Measurements from ENCODE around the gene CD68.

CD68 gene

DNA sequence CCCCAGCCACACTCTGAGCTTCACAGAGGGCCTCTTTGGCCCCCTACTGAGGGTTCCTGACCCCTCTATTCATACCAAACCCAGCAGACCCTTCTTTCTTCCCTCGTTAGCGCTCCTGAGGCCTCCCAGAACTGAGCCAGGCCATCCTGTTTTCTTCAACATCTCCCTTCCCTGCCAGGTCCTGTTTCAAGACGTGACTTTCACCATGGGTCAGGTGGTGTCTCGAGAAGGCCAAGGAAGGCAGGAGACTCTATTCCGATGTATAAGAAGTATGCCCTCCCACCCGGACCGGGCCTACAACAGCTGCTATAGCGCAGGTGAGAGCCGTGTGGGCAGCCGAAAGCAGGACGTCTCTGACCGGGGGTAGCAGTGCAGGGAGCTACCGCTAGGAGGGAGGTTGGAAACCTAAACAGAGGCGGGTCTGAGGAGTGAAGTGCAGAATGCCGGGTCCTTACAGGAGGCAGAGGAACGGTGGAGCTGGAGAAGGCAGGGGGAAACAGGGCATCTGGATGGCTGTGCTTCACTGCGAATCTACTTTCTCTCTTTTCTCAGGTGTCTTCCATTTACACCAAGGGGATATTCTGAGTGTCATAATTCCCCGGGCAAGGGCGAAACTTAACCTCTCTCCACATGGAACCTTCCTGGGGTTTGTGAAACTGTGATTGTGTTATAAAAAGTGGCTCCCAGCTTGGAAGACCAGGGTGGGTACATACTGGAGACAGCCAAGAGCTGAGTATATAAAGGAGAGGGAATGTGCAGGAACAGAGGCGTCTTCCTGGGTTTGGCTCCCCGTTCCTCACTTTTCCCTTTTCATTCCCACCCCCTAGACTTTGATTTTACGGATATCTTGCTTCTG, 19.0 kb upstream of the CD68 start:
- peak; percentile 80 for DNase-seq

DNA sequence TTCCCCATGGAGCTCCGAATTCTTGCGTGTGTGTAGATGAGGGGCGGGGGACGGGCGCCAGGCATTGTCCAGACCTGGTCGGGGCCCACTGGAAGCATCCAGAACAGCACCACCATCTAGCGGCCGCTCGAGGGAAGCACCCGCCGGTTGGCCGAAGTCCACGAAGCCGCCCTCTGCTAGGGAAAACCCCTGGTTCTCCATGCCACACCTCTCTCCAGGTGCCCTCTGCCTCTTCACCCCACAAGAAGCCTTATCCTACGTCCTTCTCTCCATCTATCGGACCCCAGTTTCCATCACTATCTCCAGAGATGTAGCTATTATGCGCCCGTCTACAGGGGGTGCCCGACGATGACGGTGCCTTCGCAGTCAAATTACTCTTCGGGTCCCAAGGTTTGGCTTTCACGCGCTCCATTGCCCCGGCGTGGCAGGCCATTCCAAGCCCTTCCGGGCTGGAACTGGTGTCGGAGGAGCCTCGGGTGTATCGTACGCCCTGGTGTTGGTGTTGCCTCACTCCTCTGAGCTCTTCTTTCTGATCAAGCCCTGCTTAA, 18.3 kb upstream of the CD68 start:
- peak; percentile 93 for DNase-seq

DNA sequence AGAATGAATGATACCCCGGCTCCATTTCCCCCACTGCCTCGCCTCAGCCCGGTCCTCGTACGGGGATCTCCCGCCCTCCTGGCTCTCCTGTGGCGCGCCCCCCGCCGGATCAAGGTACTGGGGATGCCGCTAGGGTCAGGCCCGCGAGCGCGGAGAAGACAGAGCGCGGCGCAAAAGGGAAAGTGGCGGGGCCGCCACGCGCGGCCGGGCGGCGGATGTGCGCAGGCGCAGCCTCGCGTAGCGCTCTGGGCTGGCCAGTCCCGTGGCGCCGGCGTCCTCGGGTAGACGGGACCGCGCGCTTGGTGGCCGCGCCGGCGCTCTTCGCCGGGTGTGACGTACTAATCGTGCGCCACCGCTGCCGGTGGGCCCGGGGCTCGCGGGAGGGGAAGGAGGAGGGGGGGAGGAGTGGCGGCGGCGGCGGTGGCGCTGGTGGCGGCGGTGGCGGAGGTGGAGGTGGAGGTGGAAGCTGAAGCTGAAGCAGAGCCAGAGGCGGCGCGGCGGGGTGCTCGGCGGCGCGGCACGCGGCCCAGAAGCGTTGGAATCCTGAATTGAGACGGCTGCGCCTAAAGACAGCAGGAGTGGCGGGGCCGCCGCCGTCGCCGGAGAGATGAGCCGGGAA, 17.7 kb upstream of the CD68 start, which contains the start of gene SENP3:
Gene SENP3, plus strand, starts transcription at position 331 of the 619 bp plus-strand sequence. CDS start 1,158 bp downstream, outside the sequence.
- peak; percentile 94 for DNase-seq

DNA sequence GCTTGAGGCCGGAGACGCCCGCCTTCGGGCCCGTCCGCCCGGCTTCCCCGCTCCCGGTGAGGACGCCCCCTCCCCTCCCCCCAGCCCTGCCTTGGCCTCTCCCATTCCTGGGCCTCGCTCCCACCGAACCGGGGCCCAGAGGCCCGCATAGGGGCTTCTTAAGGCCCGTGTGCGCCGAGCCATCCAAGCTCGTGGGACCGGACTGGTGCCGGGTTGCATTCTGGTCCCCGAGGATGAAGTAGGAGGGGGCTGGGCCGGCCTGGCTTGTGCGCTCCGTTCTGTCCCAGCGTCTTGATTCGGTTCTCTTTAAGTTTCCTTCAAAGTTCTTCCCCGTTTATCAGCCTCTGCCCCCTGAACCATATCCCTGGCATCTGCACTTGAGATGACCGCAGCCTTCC, 17.2 kb upstream of the CD68 start:
- no peak for DNase-seq

DNA sequence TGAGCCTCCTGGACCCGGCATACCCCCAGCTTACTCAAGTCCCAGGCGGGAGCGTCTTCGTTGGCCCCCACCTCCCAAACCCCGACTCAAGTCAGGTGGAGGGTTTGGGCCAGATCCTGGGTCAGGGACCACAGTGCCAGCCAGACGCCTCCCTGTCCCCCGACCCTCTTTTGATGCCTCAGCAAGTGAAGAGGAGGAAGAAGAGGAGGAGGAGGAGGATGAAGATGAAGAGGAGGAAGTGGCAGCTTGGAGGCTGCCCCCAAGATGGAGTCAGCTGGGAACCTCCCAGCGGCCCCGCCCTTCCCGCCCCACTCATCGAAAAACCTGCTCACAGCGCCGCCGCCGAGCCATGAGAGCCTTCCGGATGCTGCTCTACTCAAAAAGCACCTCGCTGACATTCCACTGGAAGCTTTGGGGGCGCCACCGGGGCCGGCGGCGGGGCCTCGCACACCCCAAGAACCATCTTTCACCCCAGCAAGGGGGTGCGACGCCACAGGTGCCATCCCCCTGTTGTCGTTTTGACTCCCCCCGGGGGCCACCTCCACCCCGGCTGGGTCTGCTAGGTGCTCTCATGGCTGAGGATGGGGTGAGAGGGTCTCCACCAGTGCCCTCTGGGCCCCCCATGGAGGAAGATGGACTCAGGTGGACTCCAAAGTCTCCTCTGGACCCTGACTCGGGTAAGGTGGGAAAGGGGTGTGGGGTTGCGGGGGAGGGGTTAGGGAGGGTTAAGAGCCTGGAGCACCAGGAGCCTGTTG, 16.1 kb upstream of the CD68 start:
- no peak for DNase-seq

DNA sequence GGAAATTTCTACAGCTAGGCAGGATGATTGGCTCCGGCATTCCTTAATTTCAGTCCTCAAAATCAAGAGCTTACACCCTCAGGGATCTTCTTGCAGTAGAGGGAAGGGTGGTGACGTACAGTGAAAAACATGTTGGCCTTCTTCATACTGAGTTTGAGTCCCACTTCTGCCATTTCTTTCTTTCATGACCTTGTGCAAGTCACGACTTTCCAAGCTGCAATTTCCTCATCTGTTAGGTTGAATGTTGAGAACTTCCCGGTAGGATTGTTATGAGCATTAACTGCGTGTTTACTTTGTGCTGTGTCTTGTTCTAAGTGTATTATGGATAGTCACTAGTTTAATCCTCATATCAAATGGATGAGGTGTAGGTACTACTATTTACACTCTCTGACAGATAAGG, 9.9 kb upstream of the CD68 start:
- no peak for DNase-seq

DNA sequence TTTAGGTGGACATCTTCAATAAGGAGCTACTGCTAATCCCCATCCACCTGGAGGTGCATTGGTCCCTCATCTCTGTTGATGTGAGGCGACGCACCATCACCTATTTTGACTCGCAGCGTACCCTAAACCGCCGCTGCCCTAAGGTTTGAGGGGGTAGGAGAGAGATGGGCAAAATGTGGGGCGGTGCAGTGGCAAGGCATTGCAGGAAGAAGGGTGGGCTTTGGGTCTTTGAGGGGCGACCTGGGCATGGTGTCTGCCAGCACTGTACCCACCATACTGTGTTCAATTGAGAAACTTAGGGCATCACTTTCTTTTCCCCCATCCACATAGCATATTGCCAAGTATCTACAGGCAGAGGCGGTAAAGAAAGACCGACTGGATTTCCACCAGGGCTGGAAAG, 9.1 kb upstream of the CD68 start:
- no peak for DNase-seq

DNA sequence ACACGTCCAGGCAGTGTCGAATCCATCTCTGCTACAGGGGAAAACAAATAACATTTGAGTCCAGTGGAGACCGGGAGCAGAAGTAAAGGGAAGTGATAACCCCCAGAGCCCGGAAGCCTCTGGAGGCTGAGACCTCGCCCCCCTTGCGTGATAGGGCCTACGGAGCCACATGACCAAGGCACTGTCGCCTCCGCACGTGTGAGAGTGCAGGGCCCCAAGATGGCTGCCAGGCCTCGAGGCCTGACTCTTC, 7.2 kb upstream of the CD68 start:
- no peak for DNase-seq

DNA sequence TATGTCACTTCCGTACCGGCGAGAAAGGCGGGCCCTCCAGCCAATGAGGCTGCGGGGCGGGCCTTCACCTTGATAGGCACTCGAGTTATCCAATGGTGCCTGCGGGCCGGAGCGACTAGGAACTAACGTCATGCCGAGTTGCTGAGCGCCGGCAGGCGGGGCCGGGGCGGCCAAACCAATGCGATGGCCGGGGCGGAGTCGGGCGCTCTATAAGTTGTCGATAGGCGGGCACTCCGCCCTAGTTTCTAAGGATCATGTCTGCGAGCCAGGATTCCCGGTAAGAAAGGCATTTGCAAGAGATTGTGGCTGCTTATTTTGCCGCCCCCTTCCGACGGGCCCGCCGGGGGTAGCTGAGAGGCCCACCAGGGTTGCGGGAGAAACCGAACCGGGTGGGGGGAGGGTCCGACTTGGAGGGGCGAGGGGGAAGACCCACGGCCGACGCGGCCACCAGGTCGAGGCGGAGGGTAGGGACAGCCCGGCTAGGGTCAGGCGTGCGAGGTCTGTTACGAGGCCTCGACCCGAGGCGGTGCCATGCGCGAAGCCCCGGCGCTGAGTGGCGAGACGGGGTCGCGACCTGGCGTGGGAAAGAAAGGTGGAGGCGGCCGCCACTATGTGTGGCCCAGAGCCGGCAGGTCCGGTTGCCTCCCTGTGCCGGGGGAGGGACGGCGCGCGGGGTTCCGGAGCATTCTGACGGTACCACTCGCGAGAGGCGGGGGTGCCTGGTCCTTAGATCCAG, 6.7 kb upstream of the CD68 start:
- DNase-seq: peak; percentile 100

DNA sequence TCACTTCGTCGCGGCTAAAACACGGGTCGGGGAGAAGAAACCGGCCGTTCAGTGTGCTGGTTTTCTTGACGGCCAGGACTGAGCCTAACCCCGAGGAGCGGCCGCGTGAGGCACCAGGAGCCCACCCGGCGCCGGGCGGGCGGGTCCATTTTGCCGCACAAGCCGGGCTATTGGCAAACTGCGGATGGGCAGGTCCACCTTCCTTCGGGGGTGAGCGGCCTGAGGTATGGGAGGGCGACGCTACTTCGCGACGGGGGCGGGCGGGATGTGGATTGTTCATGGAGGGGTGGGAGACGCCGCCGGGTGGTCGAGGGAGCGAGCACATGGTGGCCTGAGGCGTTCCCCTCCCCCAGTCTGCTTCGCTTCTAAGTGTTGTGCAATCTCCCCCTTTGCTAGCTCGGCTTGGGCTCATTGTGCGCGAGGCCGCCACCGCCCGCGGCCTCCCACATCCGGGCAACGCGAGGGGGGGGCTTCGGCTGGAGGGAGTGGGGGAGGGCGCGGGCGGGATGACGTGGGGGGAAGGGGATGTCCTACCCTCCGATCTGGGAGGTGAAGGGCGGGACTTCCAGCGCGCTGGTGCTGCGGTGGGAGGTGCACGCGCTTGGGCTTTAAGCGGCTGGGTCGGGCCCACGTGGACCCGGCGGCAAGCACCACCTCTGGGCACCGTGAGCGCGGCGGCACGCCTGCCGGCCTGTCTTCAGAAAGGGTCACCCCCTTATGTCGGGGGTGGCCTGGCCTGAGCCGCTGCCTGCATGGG, 5.9 kb upstream of the CD68 start:
- peak; percentile 94 for DNase-seq

DNA sequence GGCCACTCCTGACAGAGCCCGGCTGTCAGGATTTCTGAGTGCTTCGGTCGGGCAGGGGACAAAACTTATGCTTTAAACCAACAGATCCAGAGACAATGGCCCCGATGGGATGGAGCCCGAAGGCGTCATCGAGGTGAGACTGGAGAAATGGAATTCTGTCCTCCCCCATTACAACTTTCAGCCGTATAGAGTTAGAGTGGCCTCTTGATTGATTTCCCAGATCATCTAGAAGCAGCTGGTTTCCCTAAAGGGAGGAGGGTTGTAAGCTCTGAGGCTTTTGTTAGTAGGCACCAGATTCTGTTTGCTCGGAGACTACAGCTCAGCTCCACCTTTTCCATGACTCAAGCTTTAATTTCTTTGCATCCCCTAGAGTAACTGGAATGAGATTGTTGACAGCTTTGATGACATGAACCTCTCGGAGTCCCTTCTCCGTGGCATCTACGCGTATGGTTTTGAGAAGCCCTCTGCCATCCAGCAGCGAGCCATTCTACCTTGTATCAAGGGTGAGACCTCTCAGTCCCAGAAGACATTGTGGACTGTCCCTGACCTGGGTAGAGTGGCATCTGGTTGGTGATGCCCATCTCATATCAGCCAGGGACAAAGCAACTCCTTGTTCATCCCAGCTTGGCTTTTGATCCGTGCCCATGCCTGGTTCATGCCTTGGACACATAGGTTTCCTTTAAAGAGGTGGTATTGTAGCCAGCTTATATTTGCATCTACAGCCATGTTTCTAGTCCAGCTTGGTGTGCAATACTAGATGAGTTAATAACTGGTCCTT, 5.1 kb upstream of the CD68 start:
- DNase-seq: no peak

DNA sequence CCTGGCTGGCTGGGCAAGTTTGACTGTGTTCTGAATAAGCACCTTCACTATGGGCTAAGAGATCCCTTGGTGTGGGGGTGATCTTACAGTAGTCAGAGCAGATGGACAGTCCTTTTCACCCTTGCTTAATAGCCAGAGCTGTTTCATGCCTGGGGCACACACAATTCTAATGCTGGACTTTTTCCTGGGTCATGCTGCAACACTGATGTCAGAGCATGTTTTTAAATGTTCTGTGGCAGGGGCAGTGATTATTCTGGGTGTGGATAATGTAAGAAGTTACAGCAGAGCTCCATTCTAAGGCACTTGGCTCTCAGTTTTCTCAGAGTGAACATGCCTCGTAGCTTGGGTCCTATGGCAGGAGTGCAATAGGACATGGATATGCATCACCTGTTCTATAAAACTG, 4.0 kb upstream of the CD68 start:
- DNase-seq: no peak

DNA sequence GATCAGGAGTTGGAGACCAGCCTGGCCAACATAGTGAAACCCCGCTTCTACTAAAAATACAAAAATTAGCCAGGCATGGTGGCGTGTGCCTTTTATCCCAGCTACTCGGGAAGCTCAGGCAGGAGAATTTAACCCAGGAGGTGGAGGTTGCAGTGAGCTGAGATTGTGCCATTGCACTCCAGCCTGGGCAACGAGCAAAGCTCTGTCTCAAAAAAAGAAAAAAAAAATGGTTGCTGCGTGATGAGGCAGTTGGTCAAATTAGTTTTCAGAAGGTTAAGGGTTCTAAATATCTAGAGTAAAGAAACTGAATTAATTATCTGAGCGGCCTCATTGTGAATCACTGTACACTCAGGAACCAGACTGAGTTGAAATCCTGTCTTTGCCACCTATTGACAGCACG, 3.5 kb upstream of the CD68 start:
- DNase-seq: no peak

DNA sequence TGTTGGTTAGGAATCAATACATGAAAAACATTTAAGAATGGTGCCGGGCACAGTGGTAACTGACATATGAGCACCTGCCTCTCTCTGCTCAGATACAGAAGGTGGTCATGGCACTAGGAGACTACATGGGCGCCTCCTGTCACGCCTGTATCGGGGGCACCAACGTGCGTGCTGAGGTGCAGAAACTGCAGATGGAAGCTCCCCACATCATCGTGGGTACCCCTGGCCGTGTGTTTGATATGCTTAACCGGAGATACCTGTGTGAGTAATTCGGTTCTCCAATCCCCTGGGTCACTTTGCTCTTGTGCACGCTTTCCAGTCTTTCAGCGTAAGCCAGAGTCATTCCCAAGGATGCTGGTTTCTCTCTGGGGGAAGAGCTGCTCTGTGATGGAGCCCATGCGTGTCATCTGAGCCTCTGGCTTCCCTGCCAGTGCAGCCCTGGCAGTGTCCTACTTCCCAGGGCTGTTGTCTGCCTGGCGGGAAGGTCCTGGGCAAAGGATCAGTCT, 3.0 kb upstream of the CD68 start:
- DNase-seq: no peak

DNA sequence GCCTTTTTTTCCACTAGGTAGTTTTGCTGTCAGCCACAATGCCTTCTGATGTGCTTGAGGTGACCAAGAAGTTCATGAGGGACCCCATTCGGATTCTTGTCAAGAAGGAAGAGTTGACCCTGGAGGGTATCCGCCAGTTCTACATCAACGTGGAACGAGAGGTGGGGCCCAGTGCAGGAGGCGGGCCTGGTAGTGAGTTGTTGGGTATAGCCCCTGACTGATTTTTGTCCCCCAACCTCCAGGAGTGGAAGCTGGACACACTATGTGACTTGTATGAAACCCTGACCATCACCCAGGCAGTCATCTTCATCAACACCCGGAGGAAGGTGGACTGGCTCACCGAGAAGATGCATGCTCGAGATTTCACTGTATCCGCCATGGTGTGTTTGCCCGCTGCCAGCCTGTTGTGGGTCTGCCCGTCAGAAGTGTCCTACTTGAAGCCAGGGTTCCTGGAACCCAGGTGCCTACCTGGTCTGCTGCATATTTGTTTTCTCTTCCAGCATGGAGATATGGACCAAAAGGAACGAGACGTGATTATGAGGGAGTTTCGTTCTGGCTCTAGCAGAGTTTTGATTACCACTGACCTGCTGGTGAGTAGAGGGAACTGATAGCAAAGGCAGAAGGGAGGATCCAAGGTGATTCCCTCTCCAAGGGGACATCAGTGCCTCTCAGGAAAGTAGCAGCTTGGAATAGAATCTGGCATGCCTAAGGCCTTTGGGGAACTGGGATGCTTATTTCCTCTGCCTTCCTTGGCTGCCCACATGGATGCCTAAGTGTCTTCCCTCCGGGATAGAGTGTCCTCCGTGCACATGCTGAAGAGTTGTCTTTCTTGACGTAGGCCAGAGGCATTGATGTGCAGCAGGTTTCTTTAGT, 1.9 kb upstream of the CD68 start:
- DNase-seq: no peak

DNA sequence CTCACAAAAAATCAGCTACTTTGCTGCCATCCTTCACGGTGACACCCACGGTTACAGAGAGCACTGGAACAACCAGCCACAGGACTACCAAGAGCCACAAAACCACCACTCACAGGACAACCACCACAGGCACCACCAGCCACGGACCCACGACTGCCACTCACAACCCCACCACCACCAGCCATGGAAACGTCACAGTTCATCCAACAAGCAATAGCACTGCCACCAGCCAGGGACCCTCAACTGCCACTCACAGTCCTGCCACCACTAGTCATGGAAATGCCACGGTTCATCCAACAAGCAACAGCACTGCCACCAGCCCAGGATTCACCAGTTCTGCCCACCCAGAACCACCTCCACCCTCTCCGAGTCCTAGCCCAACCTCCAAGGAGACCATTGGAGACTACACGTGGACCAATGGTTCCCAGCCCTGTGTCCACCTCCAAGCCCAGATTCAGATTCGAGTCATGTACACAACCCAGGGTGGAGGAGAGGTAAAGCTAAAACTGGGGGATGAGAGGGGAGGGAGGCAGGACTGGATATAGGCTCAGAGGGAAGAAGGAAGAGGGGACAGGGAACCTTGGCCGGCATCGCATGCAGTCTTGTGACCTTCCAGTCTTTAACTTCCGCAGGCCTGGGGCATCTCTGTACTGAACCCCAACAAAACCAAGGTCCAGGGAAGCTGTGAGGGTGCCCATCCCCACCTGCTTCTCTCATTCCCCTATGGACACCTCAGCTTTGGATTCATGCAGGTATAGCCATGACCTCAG, 581 bp downstream of the CD68 start:
- no peak for DNase-seq

DNA sequence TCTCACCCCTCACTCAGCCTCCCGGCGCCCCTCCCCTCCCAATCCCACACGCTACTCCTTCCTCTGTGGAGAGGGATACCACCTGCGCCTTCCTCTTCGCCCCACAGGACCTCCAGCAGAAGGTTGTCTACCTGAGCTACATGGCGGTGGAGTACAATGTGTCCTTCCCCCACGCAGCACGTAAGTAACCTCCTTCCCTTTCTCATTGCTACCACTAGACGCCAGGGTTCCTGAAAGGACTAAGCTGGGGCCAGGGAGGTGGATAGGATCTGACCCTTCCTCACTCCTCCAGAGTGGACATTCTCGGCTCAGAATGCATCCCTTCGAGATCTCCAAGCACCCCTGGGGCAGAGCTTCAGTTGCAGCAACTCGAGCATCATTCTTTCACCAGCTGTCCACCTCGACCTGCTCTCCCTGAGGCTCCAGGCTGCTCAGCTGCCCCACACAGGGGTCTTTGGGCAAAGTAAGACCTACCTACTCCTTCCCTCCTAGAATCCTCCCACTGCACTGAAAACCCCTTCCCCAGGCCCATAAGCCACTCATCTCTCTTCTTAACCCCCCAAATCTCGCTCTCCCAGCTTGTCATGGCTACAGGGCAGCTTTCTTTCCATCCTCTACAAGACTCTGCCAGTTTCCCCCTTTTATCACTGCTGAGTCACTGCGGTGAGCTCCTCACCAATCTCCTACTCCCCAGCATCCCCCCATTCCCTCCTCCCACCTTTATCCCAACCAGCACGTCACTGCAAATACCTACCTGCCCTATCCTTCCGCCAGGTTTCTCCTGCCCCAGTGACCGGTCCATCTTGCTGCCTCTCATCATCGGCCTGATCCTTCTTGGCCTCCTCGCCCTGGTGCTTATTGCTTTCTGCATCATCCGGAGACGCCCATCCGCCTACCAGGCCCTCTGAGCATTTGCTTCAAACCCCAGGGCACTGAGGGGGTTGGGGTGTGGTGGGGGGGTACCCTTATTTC, 1.5 kb downstream of the CD68 start:
- no peak for DNase-seq

Data from activated CD8-positive, alpha-beta memory T cell treated with anti-CD3 and anti-CD28 coated beads for 24 hours (primary cell).